MCF 10A (cell line): ENCODE results near the gene EPN3. TPM values are rescaled to one million over a fixed set of nuclear protein-coding genes. Genes with fewer than 3 reads are reported as not detected.

ENCODE experiments used
- total RNA-seq: library from RNA; stranded (reverse); gene quantifications from 2 replicates; pipeline ENCODE4 v1.2.3, GENCODE V29; 2022

The EPN3 gene
- total RNA-seq, 1 experiment from 2014 or later: 4.4 TPM

Other genes with a start within 250 kb of the EPN3 start
- 9.6 and 14.0 TPM in 2 replicates for gene XYLT2, start 186.6 kb upstream of the EPN3 start, total RNA-seq
- 57.2 and 71.5 TPM in 2 replicates for gene MRPL27, start 159.6 kb upstream of the EPN3 start, total RNA-seq
- 6.0 and 6.7 TPM in 2 replicates for gene EME1, start 159.5 kb upstream of the EPN3 start, total RNA-seq
- gene LRRC59, start 135.2 kb upstream of the EPN3 start, total RNA-seq: 306 and 344 TPM in 2 replicates
- gene ACSF2, start 106.5 kb upstream of the EPN3 start, total RNA-seq: 10.5 and 17.8 TPM in 2 replicates
- gene CHAD, start 63.9 kb upstream of the EPN3 start, total RNA-seq: not detected in 2 replicates
- 25.2 and 28.7 TPM in 2 replicates for gene RSAD1, start 53.9 kb upstream of the EPN3 start, total RNA-seq
- gene MYCBPAP, start 24.3 kb upstream of the EPN3 start, total RNA-seq: 0.19 TPM in 1 of 2 replicates, not detected in the other
- 35.3 and 39.4 TPM in 2 replicates for gene SPATA20, start 14.4 kb downstream of the EPN3 start, total RNA-seq
- not detected in 2 replicates for gene CACNA1G, start 28.0 kb downstream of the EPN3 start, total RNA-seq
- 209 and 293 TPM in 2 replicates for gene ABCC3, start 102.1 kb downstream of the EPN3 start, total RNA-seq
- 42.2 and 46.4 TPM in 2 replicates for gene ANKRD40, start 175.2 kb downstream of the EPN3 start, total RNA-seq
- 99.4 and 108 TPM in 2 replicates for gene LUC7L3, start 186.9 kb downstream of the EPN3 start, total RNA-seq
- gene ANKRD40CL, start 234.8 kb downstream of the EPN3 start, total RNA-seq: not detected in 2 replicates